ENCODE data around the gene SPG21.

GRCh38 chr15:64993290-64993689 is 3.6 kb upstream of the SPG21 start:
- TF ChIP-seq POLR2AphosphoS5 (IDR thresholded peaks at IDR 0.05; ENCODE audit: low read depth, low read length) (no peak), POLR2A (IDR thresholded peaks at IDR 0.05; ENCODE audit: low read depth, low read length) (no peak)
